HCT116 (cell line): ENCODE data around the gene CPNE4. TPM values are rescaled to one million over a fixed set of nuclear protein-coding genes. Genes with fewer than 3 reads are reported as not detected.

Experiments used
- ATAC-seq: fragments of 200-7000 bp; cut with Tn5 transposase; 2 replicates; pipeline ENCODE4 v1.9.1; 2020; ENCODE audit warnings: mild to moderate bottlenecking, moderate library complexity
- BruUV-seq: library from RNA; stranded (reverse); fragments of 400-500 nt; replicated peaks from 2 replicates; lab custom pipeline; 2021; lab: Mats Ljungman, UMichigan
- CTCF ChIA-PET: fragments of 300-600 bp; sonication (Branson Sonifier 250); formaldehyde crosslinking; loops from one replicate; lab custom pipeline; 2021; ENCODE audit warnings: antibody characterized with exemption; lab: Charles Lee
- POLR2A ChIA-PET: fragments of 300-600, 350-600 bp; sonication (Branson Sonifier 250); formaldehyde crosslinking; loops from one replicate; lab custom pipeline; 2021; ENCODE audit warnings: antibody characterized with exemption; lab: Charles Lee
- RAD21 ChIA-PET, 2 experiments: fragments of 300-600 bp; sonication (Branson Sonifier 250); formaldehyde crosslinking; loops; one replicate each; lab custom pipeline; 2023; ENCODE audit warnings: low total read pairs in 2 of 2; ENCODE audit not compliant: uncharacterized antibody in 2 of 2, unreplicated experiment in 2 of 2, low non-redundant PET in 1 of 2; lab: Charles Lee
- DNase-seq: peaks from one replicate; pipeline ENCODE4 v3.0.0-alpha.2; 2010; ENCODE audit warnings: low read depth, low spot score
- H2AFZ ChIP-seq: fragments of 200-600 bp; shearing (Covaris generic), sonication (generic); 2 replicates; pipeline ENCODE4 v1.6.1; 2017; ENCODE audit warnings: low read depth, mixed run types, mixed read lengths, antibody characterized with exemption, low read length; ENCODE audit not compliant: poor library complexity, severe bottlenecking
- H3K27ac ChIP-seq: 2 replicates; pipeline ENCODE4 v1.5.1; 2012; ENCODE audit warnings: low read depth, low read length
- H3K27me3 ChIP-seq: fragments of 200-600 bp; sonication (generic); 2 replicates; pipeline ENCODE4 v1.6.1; 2016; ENCODE audit warnings: mixed run types, low read length, mixed read lengths; ENCODE audit not compliant: insufficient read depth
- H3K36me3 ChIP-seq, 2 experiments: fragments of 200-500 bp in 1 of 2; fragments of 200-600 bp in 1 of 2; sonication (Bioruptor generic) in 1 of 2; sonication (generic) in 1 of 2; 2 replicates each; pipeline versions ENCODE4 v1.5.1 to v1.6.1; 2014 to 2016; ENCODE audit warnings: low read length in 2 of 2, inconsistent platforms in 1 of 2, mixed read lengths in 1 of 2, mixed run types in 1 of 2; ENCODE audit not compliant: insufficient read depth in 2 of 2, control insufficient read depth in 1 of 2
- H3K4me1 ChIP-seq, 2 experiments: fragments of 200-600 bp in 1 of 2; sonication (generic) in 1 of 2; 2 replicates each; pipeline versions ENCODE4 v1.5.1 to v1.6.1; 2012 to 2017; ENCODE audit warnings: low read length in 2 of 2, inconsistent platforms in 1 of 2, mild to moderate bottlenecking in 1 of 2, mixed read lengths in 1 of 2, mixed run types in 1 of 2, moderate library complexity in 1 of 2; ENCODE audit not compliant: insufficient read depth in 2 of 2, control insufficient read depth in 1 of 2
- H3K4me2 ChIP-seq: fragments of 200-600 bp; sonication (generic); 2 replicates; pipeline ENCODE4 v1.6.1; 2017; ENCODE audit warnings: mixed run types, low read length, mixed read lengths
- H3K4me3 ChIP-seq, 2 experiments: fragments of 200-600 bp in 1 of 2; sonication (generic) in 1 of 2; replicated peaks in 1 of 2; 2 replicates each; pipeline ENCODE4 v1.5.1; 2011 to 2016; ENCODE audit warnings: low read length in 2 of 2, control low read depth in 1 of 2, low read depth in 1 of 2, mild to moderate bottlenecking in 1 of 2, mixed read lengths in 1 of 2, mixed run types in 1 of 2
- H3K79me2 ChIP-seq: fragments of 200-600 bp; sonication (generic); 2 replicates; pipeline ENCODE4 v1.6.1; 2017; ENCODE audit warnings: mild to moderate bottlenecking, mixed run types, low read length, moderate library complexity, mixed read lengths; ENCODE audit not compliant: insufficient read depth
- H3K9ac ChIP-seq: fragments of 200-600 bp; sonication (generic); 2 replicates; pipeline ENCODE4 v1.6.1; 2016; ENCODE audit warnings: low read length, mixed read lengths
- H3K9me2 ChIP-seq: fragments of 200-600 bp; sonication (generic), shearing (Covaris generic); 2 replicates; pipeline ENCODE4 v1.6.1; 2017; ENCODE audit warnings: mixed run types, mild to moderate bottlenecking, moderate library complexity; ENCODE audit not compliant: insufficient read depth
- H3K9me3 ChIP-seq, 2 experiments: fragments of 200-500 bp in 1 of 2; fragments of 200-600 bp in 1 of 2; sonication (Bioruptor generic) in 1 of 2; sonication (generic) in 1 of 2; 2 replicates each; pipeline ENCODE4 v1.6.1; 2014 to 2017; ENCODE audit warnings: low read length in 2 of 2, mixed read lengths in 2 of 2, inconsistent platforms in 1 of 2, low read depth in 1 of 2, mild to moderate bottlenecking in 1 of 2, mixed run types in 1 of 2, moderate library complexity in 1 of 2; ENCODE audit not compliant: control insufficient read depth in 1 of 2, insufficient read depth in 1 of 2
- H4K20me1 ChIP-seq: fragments of 200-600 bp; sonication (generic), shearing (Covaris generic); 2 replicates; pipeline ENCODE4 v1.6.1; 2017; ENCODE audit warnings: mixed run types, mild to moderate bottlenecking, moderate library complexity; ENCODE audit not compliant: insufficient read depth
- CEBPB ChIP-seq: IDR thresholded peaks from 2 replicates; pipeline ENCODE4 v1.6.1; 2012; ENCODE audit warnings: low read depth
- EGR1 ChIP-seq: IDR thresholded peaks from 2 replicates; pipeline ENCODE4 v1.6.1; 2012; ENCODE audit warnings: low read depth
- ELF1 ChIP-seq: IDR thresholded peaks from 2 replicates; pipeline ENCODE4 v1.6.1; 2012; ENCODE audit warnings: low read depth, borderline replicate concordance
- EZH2 ChIP-seq: fragments of 200-600 bp; sonication (generic); IDR thresholded peaks from 2 replicates; pipeline ENCODE4 v1.6.1; 2017; ENCODE audit warnings: antibody characterized with exemption, mixed run types
- EZH2phosphoT487 ChIP-seq: fragments of 200-600 bp; IDR thresholded peaks from 2 replicates; pipeline ENCODE4 v1.6.1; 2018; ENCODE audit warnings: antibody characterized with exemption, borderline replicate concordance
- FOSL1 ChIP-seq: IDR thresholded peaks from 2 replicates; pipeline ENCODE4 v1.6.1; 2012; ENCODE audit warnings: low read depth
- JUND ChIP-seq: IDR thresholded peaks from 2 replicates; pipeline ENCODE4 v1.6.1; 2012
- POLR2AphosphoS5 ChIP-seq: IDR thresholded peaks from 2 replicates; pipeline ENCODE4 v1.6.1; 2011; ENCODE audit warnings: mild to moderate bottlenecking, low read depth, low read length, moderate library complexity
- RAD21 ChIP-seq: IDR thresholded peaks from 2 replicates; pipeline ENCODE4 v1.6.1; 2012; ENCODE audit warnings: low read depth, mild to moderate bottlenecking
- REST ChIP-seq: IDR thresholded peaks from 2 replicates; pipeline ENCODE4 v1.6.1; 2012; ENCODE audit warnings: low read depth
- SP1 ChIP-seq: IDR thresholded peaks from 2 replicates; pipeline ENCODE4 v1.6.1; 2012; ENCODE audit warnings: low read depth
- SRF ChIP-seq: IDR thresholded peaks from 2 replicates; pipeline ENCODE4 v1.6.1; 2012; ENCODE audit warnings: low read depth
- TCF7L2 ChIP-seq: IDR thresholded peaks from 2 replicates; pipeline ENCODE4 v1.7.0; 2011; ENCODE audit warnings: borderline replicate concordance, inconsistent platforms; ENCODE audit not compliant: insufficient read depth, insufficient read length; ENCODE audit errors: extremely low read depth
- ZBTB33 ChIP-seq: IDR thresholded peaks from 2 replicates; pipeline ENCODE4 v1.6.1; 2011; ENCODE audit warnings: mild to moderate bottlenecking, low read length, moderate library complexity; ENCODE audit not compliant: insufficient replicate concordance; ENCODE audit errors: extremely low read depth
- ZFX ChIP-seq: fragments of 450-650 bp; IDR thresholded peaks from 2 replicates; pipeline ENCODE4 v1.6.1; 2017
- ZNF274 ChIP-seq: fragments of 200-500 bp; sonication (Bioruptor generic); IDR thresholded peaks from 2 replicates; pipeline ENCODE4 v1.6.1; 2014; ENCODE audit warnings: mild to moderate bottlenecking, low read depth, low read length, inconsistent platforms
- intact Hi-C: fragments of 100-400 bp; cut with micrococcal nuclease; formaldehyde crosslinking; loops from 2 replicates; pipeline ENCODE4 v1.10.0; 2022
- total RNA-seq: library from RNA; stranded (reverse); gene quantifications from one replicate; pipeline ENCODE4 v1.2.1, GENCODE V29; 2021; ENCODE audit not compliant: unreplicated experiment
- TF ChIP-seq, protein P1 (sequence below): IDR thresholded peaks from 2 replicates; pipeline ENCODE4 v1.6.1; 2012
- TF ChIP-seq, protein P2 (sequence below): IDR thresholded peaks from 2 replicates; pipeline ENCODE4 v1.6.1; 2012
- TF ChIP-seq, protein P3 (sequence below), 3 experiments: fragments of 200-600 bp in 1 of 3; sonication (generic) in 1 of 3; IDR thresholded peaks in 2 of 3; conservative IDR thresholded peaks in 1 of 3; 2 replicates each; pipeline ENCODE4 v1.5.1; 2012 to 2017; ENCODE audit warnings: low read depth in 2 of 3, low read length in 2 of 3, antibody characterized with exemption in 1 of 3, borderline replicate concordance in 1 of 3, control low read depth in 1 of 3, mild to moderate bottlenecking in 1 of 3, mixed read lengths in 1 of 3, mixed run types in 1 of 3, moderate library complexity in 1 of 3; ENCODE audit not compliant: insufficient read depth in 1 of 3

Gene CPNE4
- total RNA-seq, 1 experiment from 2014 or later = not detected

GRCh38 chr3:131541288-131541687 is 493.5 kb downstream of the CPNE4 start:
- H3K4me1 ChIP-seq = peaks cover 7 to 14% of the 10 kb centered on the region in 2 experiments
- H3K36me3 ChIP-seq = no peaks in the 10 kb centered on the region
- POLR2A ChIA-PET = no interaction called here
- no peak overlapping the region for H2AFZ ChIP-seq
- no peaks in the 10 kb centered on the region for H3K27me3 ChIP-seq
- H3K27ac ChIP-seq = no peak overlapping the region
- CTCF ChIA-PET = no interaction called here
- no peak overlapping the region for H3K9ac ChIP-seq
- RAD21 ChIA-PET = no interaction called here
- H3K4me3 ChIP-seq = no peak overlapping the region
- intact Hi-C loops = no loop called here
- H3K9me3 ChIP-seq = no peaks in the 10 kb centered on the region
- no peak for TF ChIP-seq CEBPB
- TF ChIP-seq ZBTB33 = no peak
- TF ChIP-seq SRF = no peak
- no peak for TF ChIP-seq SP1
- TF ChIP-seq ZNF274 = no peak
- no peak for TF ChIP-seq REST
- no peak for TF ChIP-seq JUND
- TF ChIP-seq, protein P1, sequence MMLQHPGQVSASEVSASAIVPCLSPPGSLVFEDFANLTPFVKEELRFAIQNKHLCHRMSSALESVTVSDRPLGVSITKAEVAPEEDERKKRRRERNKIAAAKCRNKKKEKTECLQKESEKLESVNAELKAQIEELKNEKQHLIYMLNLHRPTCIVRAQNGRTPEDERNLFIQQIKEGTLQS = no peak
- TF ChIP-seq FOSL1 = no peak
- no peak for TF ChIP-seq EZH2phosphoT487
- no peak for TF ChIP-seq ELF1
- TF ChIP-seq RAD21 = no peak
- no peak for TF ChIP-seq EZH2
- TF ChIP-seq TCF7L2 = no peak
- no peak for TF ChIP-seq EGR1
- no peak for TF ChIP-seq POLR2AphosphoS5
- TF ChIP-seq ZFX = no peak
- TF ChIP-seq, protein P2, sequence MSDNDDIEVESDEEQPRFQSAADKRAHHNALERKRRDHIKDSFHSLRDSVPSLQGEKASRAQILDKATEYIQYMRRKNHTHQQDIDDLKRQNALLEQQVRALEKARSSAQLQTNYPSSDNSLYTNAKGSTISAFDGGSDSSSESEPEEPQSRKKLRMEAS = no peak
- TF ChIP-seq, protein P3, sequence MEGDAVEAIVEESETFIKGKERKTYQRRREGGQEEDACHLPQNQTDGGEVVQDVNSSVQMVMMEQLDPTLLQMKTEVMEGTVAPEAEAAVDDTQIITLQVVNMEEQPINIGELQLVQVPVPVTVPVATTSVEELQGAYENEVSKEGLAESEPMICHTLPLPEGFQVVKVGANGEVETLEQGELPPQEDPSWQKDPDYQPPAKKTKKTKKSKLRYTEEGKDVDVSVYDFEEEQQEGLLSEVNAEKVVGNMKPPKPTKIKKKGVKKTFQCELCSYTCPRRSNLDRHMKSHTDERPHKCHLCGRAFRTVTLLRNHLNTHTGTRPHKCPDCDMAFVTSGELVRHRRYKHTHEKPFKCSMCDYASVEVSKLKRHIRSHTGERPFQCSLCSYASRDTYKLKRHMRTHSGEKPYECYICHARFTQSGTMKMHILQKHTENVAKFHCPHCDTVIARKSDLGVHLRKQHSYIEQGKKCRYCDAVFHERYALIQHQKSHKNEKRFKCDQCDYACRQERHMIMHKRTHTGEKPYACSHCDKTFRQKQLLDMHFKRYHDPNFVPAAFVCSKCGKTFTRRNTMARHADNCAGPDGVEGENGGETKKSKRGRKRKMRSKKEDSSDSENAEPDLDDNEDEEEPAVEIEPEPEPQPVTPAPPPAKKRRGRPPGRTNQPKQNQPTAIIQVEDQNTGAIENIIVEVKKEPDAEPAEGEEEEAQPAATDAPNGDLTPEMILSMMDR (IDR thresholded peaks at IDR 0.05 in 2 of 3, conservative IDR thresholded peaks at IDR 0.05 in 1 of 3; ENCODE audit: borderline replicate concordance in 1 of 3, insufficient read depth in 1 of 3, low read depth in 2 of 3, low read length in 2 of 3) = no peak
- TF ChIP-seq, all 23 proteins: peak for 0
- no peak for ATAC-seq
- Histone ChIP-seq H3K4me2 (no peak overlapping the region), H3K9me2 (no peaks in the 10 kb centered on the region), H4K20me1 (no peaks in the 10 kb centered on the region), H3K79me2 (no peaks in the 10 kb centered on the region)
- no peak for DNase-seq
- no TSS peak for BruUV-seq
